Tongue (tissue), 2 donors: ENCODE measurements around the gene RSRC1. TPM values are rescaled to one million over a fixed set of nuclear protein-coding genes. Genes with fewer than 3 reads are reported as not detected.
"Not testable (repeated sequence)": the region's sequence is repeated elsewhere in the genome, so short reads cannot be mapped to it uniquely, and the experiment has no call there.

Experiments used
- DNase-seq: peaks from one replicate; pipeline ENCODE4 v3.0.0-alpha.2; 2015
- total RNA-seq: library from RNA; depleted of rRNA; stranded (reverse); fragments of >200 nt; gene quantifications from one replicate; pipeline ENCODE4 v1.2.3, GENCODE V29; 2014

The RSRC1 gene
- total RNA-seq, 1 donor from 2014 or later, result 62.7 TPM

GRCh38 chr3:158531334-158531733 is 421.4 kb downstream of the RSRC1 start:
- DNase-seq, result no peak

- peak; percentile 55 for DNase-seq
These were observed 422.3 kb downstream of the RSRC1 start for GRCh38 chr3:158532099-158532734.

- DNase-seq, result no peak
These were observed 426.0 kb downstream of the RSRC1 start for GRCh38 chr3:158535918-158536317.

GRCh38 chr3:158539414-158540014 is 429.6 kb downstream of the RSRC1 start:
- peak; percentile 48 for DNase-seq

GRCh38 chr3:158540066-158540465 is 430.2 kb downstream of the RSRC1 start:
- no peak for DNase-seq

- no peak for DNase-seq
These were observed 438.8 kb downstream of the RSRC1 start for GRCh38 chr3:158548691-158549090.

- not testable (repeated sequence) for DNase-seq
These were observed 440.0 kb downstream of the RSRC1 start for GRCh38 chr3:158549938-158550337.

GRCh38 chr3:158552124-158552523 is 442.2 kb downstream of the RSRC1 start:
- DNase-seq, result no peak

- DNase-seq, result no peak
These were observed 449.6 kb downstream of the RSRC1 start for GRCh38 chr3:158559504-158559903.

GRCh38 chr3:158560979-158561378 is 451.1 kb downstream of the RSRC1 start:
- DNase-seq, result no peak

GRCh38 chr3:158562674-158563073 is 452.8 kb downstream of the RSRC1 start:
- no peak for DNase-seq

- DNase-seq, result no peak
These were observed 453.2 kb downstream of the RSRC1 start for GRCh38 chr3:158563076-158563475.

- DNase-seq, result no peak
These were observed 455.2 kb downstream of the RSRC1 start for GRCh38 chr3:158565076-158565475.

GRCh38 chr3:158568784-158569183 is 458.9 kb downstream of the RSRC1 start:
- no peak for DNase-seq

- DNase-seq, result peak; percentile 31
These were observed 459.9 kb downstream of the RSRC1 start for GRCh38 chr3:158569794-158570193.

GRCh38 chr3:158570999-158571702 is 461.3 kb downstream of the RSRC1 start, which contains the start of gene MLF1:
MLF1 (plus strand) TSS chr3:158571194; CDS start chr3:158571301, 107 bp downstream.
- DNase-seq, result peak; percentile 98

GRCh38 chr3:158571969-158572765 is 462.3 kb downstream of the RSRC1 start:
- DNase-seq, result no peak

- DNase-seq, result no peak
These were observed 462.8 kb downstream of the RSRC1 start for GRCh38 chr3:158572766-158573060.

- no peak for DNase-seq
These were observed 463.8 kb downstream of the RSRC1 start for GRCh38 chr3:158573714-158574113.

- DNase-seq, result no peak
These were observed 464.8 kb downstream of the RSRC1 start for GRCh38 chr3:158574646-158575045.

- no peak for DNase-seq
These were observed 480.3 kb downstream of the RSRC1 start for GRCh38 chr3:158590223-158590622.
